ENCODE results near the gene SLC16A11. TPM values are rescaled to one million over a fixed set of nuclear protein-coding genes. Genes with fewer than 3 reads are reported as not detected.
"Not testable (repeated sequence)": the region's sequence is repeated elsewhere in the genome, so short reads cannot be mapped to it uniquely, and the experiment has no call there.

SLC16A11 gene, protein sequence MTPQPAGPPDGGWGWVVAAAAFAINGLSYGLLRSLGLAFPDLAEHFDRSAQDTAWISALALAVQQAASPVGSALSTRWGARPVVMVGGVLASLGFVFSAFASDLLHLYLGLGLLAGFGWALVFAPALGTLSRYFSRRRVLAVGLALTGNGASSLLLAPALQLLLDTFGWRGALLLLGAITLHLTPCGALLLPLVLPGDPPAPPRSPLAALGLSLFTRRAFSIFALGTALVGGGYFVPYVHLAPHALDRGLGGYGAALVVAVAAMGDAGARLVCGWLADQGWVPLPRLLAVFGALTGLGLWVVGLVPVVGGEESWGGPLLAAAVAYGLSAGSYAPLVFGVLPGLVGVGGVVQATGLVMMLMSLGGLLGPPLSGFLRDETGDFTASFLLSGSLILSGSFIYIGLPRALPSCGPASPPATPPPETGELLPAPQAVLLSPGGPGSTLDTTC
- total RNA-seq (2021) (0.48 to 0.62 TPM (median 0.53 TPM) in 3 replicates), Bru-seq, nascent RNA (percentile 22 among the genes with signal in this experiment)
- long read RNA-seq, experiment 1, partial matches to known transcripts = 1 of 2 reads
- long read RNA-seq, experiment 1, other reads (novel, unspliced or antisense) = 1 of 2 reads
- long read RNA-seq, experiment 2, partial matches to known transcripts = 2 of 2 reads
- long read RNA-seq, experiment 2, other reads (novel, unspliced or antisense) = 0 of 2 reads
- long read RNA-seq, experiment 3 = 0 reads

DNA sequence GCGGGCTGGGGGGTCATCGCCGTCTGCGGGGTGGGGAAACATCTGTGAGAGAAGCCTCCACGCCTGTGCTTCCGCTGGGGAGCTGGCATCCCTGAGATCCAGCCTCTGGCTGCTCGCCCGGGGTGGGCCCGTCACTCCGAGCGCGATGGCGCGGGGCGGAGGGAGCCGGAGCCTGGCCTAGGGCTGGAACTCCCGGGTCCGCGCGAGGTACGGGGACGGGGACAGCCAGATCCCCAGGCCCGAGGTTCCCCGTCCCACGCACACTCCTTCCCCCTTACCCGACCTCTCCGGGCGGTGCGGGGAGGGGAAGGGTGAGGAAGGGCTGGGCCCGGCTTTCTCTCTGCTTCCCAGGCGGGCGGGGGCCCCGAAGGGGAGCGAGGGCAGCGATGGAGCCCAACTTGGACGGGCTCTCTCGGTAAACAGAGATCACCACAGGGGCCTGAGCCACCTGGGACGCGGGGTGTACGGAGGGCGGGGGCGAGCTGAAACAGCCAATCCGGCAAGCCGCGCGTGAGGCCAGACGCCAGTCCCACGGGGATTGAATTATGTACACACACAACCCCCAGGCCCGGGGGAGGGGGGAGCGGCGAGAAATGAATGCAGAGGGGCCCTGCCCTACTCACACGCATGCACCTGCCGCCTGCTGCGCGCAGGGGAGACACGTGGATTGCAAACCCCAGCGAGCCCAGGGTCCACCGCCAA, at the start of gene SLC16A11:
Gene SLC16A11 (minus strand): TSS at position 596 of the 702 bp plus-strand sequence. CDS start 579 bp downstream, at position 17.
- peak; percentile 16 for ATAC-seq
- peak; percentile 41 for DNase-seq (ENCODE audit: low spot score)
- H3K4me3 Mint-ChIP-seq = peak within 1 kb of the TSS; percentile 66
- H3K4me1 Mint-ChIP-seq = peaks cover 21% of the 10 kb centered on the region
- TF ChIP-seq NFATC4 (CRISPR knock-in tag; IDR thresholded peaks at IDR 0.05) (no peak), FOXK1 (CRISPR knock-in tag; IDR thresholded peaks at IDR 0.05) (peak; percentile 12; the same call in 1 of the 2 replicates), ZNF423 (CRISPR knock-in tag; IDR thresholded peaks at IDR 0.05) (peak; percentile 78), ZNF396 (CRISPR knock-in tag; IDR thresholded peaks at IDR 0.05; ENCODE audit: borderline replicate concordance) (no peak)
- TF ChIP-seq, protein P1, sequence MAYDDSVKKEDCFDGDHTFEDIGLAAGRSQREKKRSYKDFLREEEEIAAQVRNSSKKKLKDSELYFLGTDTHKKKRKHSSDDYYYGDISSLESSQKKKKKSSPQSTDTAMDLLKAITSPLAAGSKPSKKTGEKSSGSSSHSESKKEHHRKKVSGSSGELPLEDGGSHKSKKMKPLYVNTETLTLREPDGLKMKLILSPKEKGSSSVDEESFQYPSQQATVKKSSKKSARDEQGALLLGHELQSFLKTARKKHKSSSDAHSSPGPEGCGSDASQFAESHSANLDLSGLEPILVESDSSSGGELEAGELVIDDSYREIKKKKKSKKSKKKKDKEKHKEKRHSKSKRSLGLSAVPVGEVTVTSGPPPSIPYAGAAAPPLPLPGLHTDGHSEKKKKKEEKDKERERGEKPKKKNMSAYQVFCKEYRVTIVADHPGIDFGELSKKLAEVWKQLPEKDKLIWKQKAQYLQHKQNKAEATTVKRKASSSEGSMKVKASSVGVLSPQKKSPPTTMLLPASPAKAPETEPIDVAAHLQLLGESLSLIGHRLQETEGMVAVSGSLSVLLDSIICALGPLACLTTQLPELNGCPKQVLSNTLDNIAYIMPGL (CRISPR knock-in tag; IDR thresholded peaks at IDR 0.05) = peak; percentile 62
- TF ChIP-seq, protein P2, sequence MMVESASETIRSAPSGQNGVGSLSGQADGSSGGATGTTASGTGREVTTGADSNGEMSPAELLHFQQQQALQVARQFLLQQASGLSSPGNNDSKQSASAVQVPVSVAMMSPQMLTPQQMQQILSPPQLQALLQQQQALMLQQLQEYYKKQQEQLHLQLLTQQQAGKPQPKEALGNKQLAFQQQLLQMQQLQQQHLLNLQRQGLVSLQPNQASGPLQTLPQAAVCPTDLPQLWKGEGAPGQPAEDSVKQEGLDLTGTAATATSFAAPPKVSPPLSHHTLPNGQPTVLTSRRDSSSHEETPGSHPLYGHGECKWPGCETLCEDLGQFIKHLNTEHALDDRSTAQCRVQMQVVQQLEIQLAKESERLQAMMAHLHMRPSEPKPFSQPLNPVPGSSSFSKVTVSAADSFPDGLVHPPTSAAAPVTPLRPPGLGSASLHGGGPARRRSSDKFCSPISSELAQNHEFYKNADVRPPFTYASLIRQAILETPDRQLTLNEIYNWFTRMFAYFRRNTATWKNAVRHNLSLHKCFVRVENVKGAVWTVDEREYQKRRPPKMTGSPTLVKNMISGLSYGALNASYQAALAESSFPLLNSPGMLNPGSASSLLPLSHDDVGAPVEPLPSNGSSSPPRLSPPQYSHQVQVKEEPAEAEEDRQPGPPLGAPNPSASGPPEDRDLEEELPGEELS (CRISPR knock-in tag; IDR thresholded peaks at IDR 0.05) = 0 out of 2 replicates have a peak, but pooled peaks have one; percentile 10
- H3K27me3 Mint-ChIP-seq (ENCODE audit: low read depth) = peaks cover 57% of the 10 kb centered on the region
- ChIA-PET CTCF (interaction anchor here (0.8 to 3.9 kb wide), 7 partner anchors 8 to 134 kb away, joined by 3 to 104 read pairs (median 6); no protein-coding TSS in a partner anchor), POLR2A (no interaction called here)
- H3K27ac Mint-ChIP-seq = no peak within 1 kb of the TSS
- no peaks in the 10 kb centered on the region for H3K36me3 Mint-ChIP-seq
- H3K9me3 Mint-ChIP-seq = no peaks in the 10 kb centered on the region

DNA sequence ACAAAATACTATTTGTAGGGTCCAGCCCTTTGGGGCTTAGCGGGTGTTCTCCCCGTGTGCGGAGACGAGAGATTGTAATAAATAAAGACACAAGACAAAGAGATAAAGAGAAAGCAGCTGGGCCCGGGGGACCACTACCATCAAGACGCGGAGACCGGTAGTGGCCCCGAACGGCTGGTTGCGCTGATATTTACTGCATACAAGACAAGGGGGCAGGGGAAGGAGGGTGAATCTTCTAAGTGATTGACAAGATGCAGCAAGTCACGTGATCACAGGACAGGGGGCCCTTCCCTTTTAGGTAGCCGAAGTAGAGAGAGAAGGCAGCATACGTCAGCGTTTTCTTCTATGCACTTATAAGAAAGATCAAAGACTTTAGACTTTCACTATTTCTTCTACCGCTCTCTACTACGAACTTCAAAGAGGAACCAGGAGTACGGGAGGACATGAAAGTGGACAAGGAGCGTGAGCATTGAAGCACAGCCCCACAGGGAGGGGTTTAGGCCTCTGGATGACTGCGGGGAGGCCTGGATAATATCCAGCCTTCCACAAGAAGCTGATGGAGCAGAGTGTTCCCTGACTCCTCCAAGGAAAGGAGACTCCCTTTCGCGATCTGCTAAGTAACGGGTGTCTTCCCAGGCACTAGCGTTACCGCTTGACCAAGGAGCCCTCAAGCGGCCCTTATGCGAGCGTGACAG, 47.6 kb upstream of the SLC16A11 start:
- POLR2A ChIA-PET; ATAC-seq; CTCF ChIA-PET; H3K4me3 Mint-ChIP-seq; DNase-seq (ENCODE audit: low spot score); H3K36me3 Mint-ChIP-seq; H3K9me3 Mint-ChIP-seq; H3K27me3 Mint-ChIP-seq (ENCODE audit: low read depth); H3K27ac Mint-ChIP-seq: not testable (repeated sequence)
- TF ChIP-seq, protein P3, sequence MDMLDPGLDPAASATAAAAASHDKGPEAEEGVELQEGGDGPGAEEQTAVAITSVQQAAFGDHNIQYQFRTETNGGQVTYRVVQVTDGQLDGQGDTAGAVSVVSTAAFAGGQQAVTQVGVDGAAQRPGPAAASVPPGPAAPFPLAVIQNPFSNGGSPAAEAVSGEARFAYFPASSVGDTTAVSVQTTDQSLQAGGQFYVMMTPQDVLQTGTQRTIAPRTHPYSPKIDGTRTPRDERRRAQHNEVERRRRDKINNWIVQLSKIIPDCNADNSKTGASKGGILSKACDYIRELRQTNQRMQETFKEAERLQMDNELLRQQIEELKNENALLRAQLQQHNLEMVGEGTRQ (CRISPR knock-in tag; IDR thresholded peaks at IDR 0.05) = peak; percentile 59
- peaks cover 15% of the 10 kb centered on the region for H3K4me1 Mint-ChIP-seq

DNA sequence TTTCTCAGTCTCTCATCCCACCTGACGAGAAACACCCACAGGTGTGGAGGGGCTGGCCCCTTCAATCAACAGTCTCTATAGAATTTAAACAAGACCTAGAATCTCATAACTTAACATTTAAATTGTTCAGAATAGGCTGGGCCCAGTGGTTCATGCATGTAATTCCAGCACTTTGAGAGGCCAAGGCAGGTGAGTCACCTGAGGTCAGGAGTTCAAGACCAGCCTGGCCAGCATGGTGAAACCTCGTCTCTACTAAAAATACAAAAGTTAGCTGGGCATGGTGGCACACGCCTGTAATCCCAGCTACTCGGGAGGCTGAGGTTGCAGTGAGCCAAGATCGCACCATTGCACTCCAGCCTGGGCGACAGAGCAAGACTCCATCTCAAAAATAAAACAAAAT, 45.7 kb upstream of the SLC16A11 start:
- CTCF ChIA-PET; H3K4me3 Mint-ChIP-seq; H3K9me3 Mint-ChIP-seq; ATAC-seq; H3K27ac Mint-ChIP-seq; H3K27me3 Mint-ChIP-seq (ENCODE audit: low read depth); DNase-seq (ENCODE audit: low spot score); H3K36me3 Mint-ChIP-seq; POLR2A ChIA-PET: not testable (repeated sequence)
- peaks cover 15% of the 10 kb centered on the region for H3K4me1 Mint-ChIP-seq

DNA sequence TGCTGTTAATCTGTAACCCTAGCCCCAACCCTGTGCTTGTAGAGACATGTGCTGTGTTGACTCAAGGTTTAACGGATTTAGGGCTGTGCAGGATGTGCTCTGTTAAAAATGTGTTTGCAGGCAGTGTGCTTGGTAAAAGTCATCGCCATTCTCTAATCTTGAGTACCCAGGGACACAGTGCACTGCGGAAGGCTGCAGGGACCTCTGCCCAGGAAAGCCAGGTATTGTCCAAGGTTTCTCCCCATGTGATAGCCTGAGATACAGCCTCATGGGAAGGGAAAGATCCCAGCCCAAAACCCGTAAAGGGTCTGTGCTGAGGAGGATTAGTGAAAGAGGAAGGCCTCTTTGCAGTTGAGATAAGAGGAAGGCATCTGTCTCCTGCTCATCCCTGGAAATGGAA, 44.5 kb upstream of the SLC16A11 start:
- H3K4me3 Mint-ChIP-seq; POLR2A ChIA-PET; H3K27ac Mint-ChIP-seq; DNase-seq (ENCODE audit: low spot score); H3K36me3 Mint-ChIP-seq; ATAC-seq; H3K27me3 Mint-ChIP-seq (ENCODE audit: low read depth); H3K9me3 Mint-ChIP-seq: not testable (repeated sequence)
- peaks cover 11% of the 10 kb centered on the region for H3K4me1 Mint-ChIP-seq
- CTCF ChIA-PET = interaction anchor here (1.8 kb wide), 1 partner anchor 45 kb away, joined by 6 read pairs; no protein-coding TSS in a partner anchor
